ENCODE data around the gene POLN.

DNA sequence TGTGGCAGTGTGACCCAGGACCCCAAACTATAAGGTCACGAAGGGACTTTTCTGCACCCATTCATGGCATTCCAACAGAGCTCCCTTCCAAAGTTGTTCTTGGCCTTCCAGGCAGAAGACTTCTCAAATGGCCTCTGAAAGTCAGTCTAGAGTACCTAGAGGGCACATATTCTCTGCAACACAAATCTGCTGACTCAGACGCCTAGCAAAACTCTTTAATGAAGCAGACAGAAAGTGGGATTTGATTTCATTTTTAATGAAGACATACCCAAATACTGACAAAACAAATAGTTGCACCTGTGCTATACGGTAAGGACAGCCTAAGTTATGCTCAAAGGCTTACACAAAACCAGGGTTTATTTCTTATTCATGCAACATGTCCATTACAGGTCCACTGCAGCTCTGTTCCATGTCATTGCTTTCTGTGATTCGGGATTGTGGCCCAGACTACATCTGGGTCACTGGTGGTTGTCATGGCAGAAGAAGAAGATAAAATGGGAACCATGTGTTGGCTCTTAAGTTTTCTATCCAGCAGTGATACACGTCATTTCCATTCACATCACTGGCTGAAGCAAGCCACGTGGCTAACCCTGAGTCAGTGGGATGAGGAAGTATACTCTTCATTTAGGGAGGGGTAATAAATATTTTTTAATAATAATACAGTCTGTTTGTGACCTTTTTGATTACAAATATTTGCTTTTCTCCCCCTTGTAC is 125.1 kb downstream of the POLN start:
- no peak for TF ChIP-seq CTCF (IDR thresholded peaks at IDR 0.05)
- TF ChIP-seq POLR2A (IDR thresholded peaks at IDR 0.05), result no peak
